ENCODE results near the gene LPCAT3.

LPCAT3 gene

GRCh38 chr12:7015555-7016370 is 2.5 kb downstream of the LPCAT3 start (continued):
- no peak for TF ChIP-seq KLF1 (tag by site-specific recombination; IDR thresholded peaks at IDR 0.05)
- no peak for TF ChIP-seq ZNF433 (tag by site-specific recombination; IDR thresholded peaks at IDR 0.05; ENCODE audit: low read depth)
- no peak for TF ChIP-seq MZF1 (tag by site-specific recombination; IDR thresholded peaks at IDR 0.05; ENCODE audit: borderline replicate concordance)
- no peak for TF ChIP-seq ZNF404 (tag by site-specific recombination; IDR thresholded peaks at IDR 0.05)
- TF ChIP-seq SALL2 (tag by site-specific recombination; IDR thresholded peaks at IDR 0.05; ENCODE audit: borderline replicate concordance), result no peak
- no peak for TF ChIP-seq YY2 (tag by site-specific recombination; IDR thresholded peaks at IDR 0.05)
- TF ChIP-seq ZXDB (tag by site-specific recombination; IDR thresholded peaks at IDR 0.05), result peak; percentile 84
- TF ChIP-seq ZEB2 (tag by site-specific recombination; IDR thresholded peaks at IDR 0.05), result peak; percentile 78
- TF ChIP-seq ZFP3 (tag by site-specific recombination; IDR thresholded peaks at IDR 0.05; ENCODE audit: low read depth), result no peak
- no peak; the same call in 1 of the 2 replicates for TF ChIP-seq BCL6B (tag by site-specific recombination; IDR thresholded peaks at IDR 0.05)
- peak; percentile 48; the same call in 1 of the 2 replicates for TF ChIP-seq ZNF366 (tag by site-specific recombination; conservative IDR thresholded peaks at IDR 0.05)
- TF ChIP-seq ZNF677 (tag by site-specific recombination; IDR thresholded peaks at IDR 0.05), result no peak
- TF ChIP-seq ZNF24 (tag by site-specific recombination; IDR thresholded peaks at IDR 0.05), result peak; percentile 81
- TF ChIP-seq ZNF19 (tag by site-specific recombination; IDR thresholded peaks at IDR 0.05; ENCODE audit: low read depth), result no peak
- no peak for TF ChIP-seq ZSCAN30 (tag by site-specific recombination; IDR thresholded peaks at IDR 0.05)
- no peak for TF ChIP-seq ZNF266 (tag by site-specific recombination; IDR thresholded peaks at IDR 0.05; ENCODE audit: low read depth)
- TF ChIP-seq ZBTB1 (tag by site-specific recombination; IDR thresholded peaks at IDR 0.05), result 0 out of 2 replicates have a peak, but pooled peaks have one; percentile 29
- no peak for TF ChIP-seq ZNF416 (tag by site-specific recombination; IDR thresholded peaks at IDR 0.05)
- no peak for TF ChIP-seq ZNF174 (tag by site-specific recombination; IDR thresholded peaks at IDR 0.05)
- TF ChIP-seq ZNF114 (tag by site-specific recombination; IDR thresholded peaks at IDR 0.05), result no peak
- no peak for TF ChIP-seq ZNF423 (tag by site-specific recombination; IDR thresholded peaks at IDR 0.05)
- TF ChIP-seq ZNF560 (tag by site-specific recombination; IDR thresholded peaks at IDR 0.05; ENCODE audit: borderline replicate concordance), result no peak
- TF ChIP-seq HOXA7 (CRISPR knock-in tag; IDR thresholded peaks at IDR 0.05; ENCODE audit: borderline replicate concordance), result no peak
- TF ChIP-seq ZBTB44 (tag by site-specific recombination; IDR thresholded peaks at IDR 0.05), result peak; percentile 78
- no peak for TF ChIP-seq ZNF221 (tag by site-specific recombination; IDR thresholded peaks at IDR 0.05; ENCODE audit: borderline replicate concordance)
- TF ChIP-seq ZNF76 (tag by site-specific recombination; IDR thresholded peaks at IDR 0.05; ENCODE audit: borderline replicate concordance, low read depth), result no peak; the same call in 1 of the 2 replicates
- no peak for TF ChIP-seq ATF2 (tag by site-specific recombination; IDR thresholded peaks at IDR 0.05; ENCODE audit: low read depth)
- TF ChIP-seq RBAK (tag by site-specific recombination; IDR thresholded peaks at IDR 0.05), result no peak
- TF ChIP-seq ZNF843 (tag by site-specific recombination; IDR thresholded peaks at IDR 0.05), result peak; percentile 81
- no peak for TF ChIP-seq ZNF548 (tag by site-specific recombination; IDR thresholded peaks at IDR 0.05)
- TF ChIP-seq ZNF391 (tag by site-specific recombination; IDR thresholded peaks at IDR 0.05; ENCODE audit: borderline replicate concordance, low read depth), result no peak
- peak; percentile 91 for TF ChIP-seq ZNF211 (tag by site-specific recombination; IDR thresholded peaks at IDR 0.05; ENCODE audit: low read depth)
- TF ChIP-seq SP3 (tag by site-specific recombination; IDR thresholded peaks at IDR 0.05), result no peak
- no peak for TF ChIP-seq ZNF426 (tag by site-specific recombination; IDR thresholded peaks at IDR 0.05)
- TF ChIP-seq HOXC10 (CRISPR knock-in tag; IDR thresholded peaks at IDR 0.05), result no peak

All from HEK293 (cell line).